Measurements from ENCODE around the gene TEDDM1. TPM values are rescaled to one million over a fixed set of nuclear protein-coding genes. Genes with fewer than 3 reads are reported as not detected.

Gene TEDDM1
- total and polyA plus RNA-seq, 2 of the 13 experiments (the other 11 are each of a cell fraction or from before 2014, with no cell fraction given) = not detected

GRCh38 chr1:182391362-182392049, 9.0 kb downstream of the TEDDM1 start, which contains the start of gene GLUL (continued):
- TF ChIP-seq, protein P1, sequence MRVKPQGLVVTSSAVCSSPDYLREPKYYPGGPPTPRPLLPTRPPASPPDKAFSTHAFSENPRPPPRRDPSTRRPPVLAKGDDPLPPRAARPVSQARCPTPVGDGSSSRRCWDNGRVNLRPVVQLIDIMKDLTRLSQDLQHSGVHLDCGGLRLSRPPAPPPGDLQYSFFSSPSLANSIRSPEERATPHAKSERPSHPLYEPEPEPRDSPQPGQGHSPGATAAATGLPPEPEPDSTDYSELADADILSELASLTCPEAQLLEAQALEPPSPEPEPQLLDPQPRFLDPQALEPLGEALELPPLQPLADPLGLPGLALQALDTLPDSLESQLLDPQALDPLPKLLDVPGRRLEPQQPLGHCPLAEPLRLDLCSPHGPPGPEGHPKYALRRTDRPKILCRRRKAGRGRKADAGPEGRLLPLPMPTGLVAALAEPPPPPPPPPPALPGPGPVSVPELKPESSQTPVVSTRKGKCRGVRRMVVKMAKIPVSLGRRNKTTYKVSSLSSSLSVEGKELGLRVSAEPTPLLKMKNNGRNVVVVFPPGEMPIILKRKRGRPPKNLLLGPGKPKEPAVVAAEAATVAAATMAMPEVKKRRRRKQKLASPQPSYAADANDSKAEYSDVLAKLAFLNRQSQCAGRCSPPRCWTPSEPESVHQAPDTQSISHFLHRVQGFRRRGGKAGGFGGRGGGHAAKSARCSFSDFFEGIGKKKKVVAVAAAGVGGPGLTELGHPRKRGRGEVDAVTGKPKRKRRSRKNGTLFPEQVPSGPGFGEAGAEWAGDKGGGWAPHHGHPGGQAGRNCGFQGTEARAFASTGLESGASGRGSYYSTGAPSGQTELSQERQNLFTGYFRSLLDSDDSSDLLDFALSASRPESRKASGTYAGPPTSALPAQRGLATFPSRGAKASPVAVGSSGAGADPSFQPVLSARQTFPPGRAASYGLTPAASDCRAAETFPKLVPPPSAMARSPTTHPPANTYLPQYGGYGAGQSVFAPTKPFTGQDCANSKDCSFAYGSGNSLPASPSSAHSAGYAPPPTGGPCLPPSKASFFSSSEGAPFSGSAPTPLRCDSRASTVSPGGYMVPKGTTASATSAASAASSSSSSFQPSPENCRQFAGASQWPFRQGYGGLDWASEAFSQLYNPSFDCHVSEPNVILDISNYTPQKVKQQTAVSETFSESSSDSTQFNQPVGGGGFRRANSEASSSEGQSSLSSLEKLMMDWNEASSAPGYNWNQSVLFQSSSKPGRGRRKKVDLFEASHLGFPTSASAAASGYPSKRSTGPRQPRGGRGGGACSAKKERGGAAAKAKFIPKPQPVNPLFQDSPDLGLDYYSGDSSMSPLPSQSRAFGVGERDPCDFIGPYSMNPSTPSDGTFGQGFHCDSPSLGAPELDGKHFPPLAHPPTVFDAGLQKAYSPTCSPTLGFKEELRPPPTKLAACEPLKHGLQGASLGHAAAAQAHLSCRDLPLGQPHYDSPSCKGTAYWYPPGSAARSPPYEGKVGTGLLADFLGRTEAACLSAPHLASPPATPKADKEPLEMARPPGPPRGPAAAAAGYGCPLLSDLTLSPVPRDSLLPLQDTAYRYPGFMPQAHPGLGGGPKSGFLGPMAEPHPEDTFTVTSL (CRISPR knock-in tag; IDR thresholded peaks at IDR 0.05; ENCODE audit: borderline replicate concordance) = no peak
- TF ChIP-seq, protein P2, sequence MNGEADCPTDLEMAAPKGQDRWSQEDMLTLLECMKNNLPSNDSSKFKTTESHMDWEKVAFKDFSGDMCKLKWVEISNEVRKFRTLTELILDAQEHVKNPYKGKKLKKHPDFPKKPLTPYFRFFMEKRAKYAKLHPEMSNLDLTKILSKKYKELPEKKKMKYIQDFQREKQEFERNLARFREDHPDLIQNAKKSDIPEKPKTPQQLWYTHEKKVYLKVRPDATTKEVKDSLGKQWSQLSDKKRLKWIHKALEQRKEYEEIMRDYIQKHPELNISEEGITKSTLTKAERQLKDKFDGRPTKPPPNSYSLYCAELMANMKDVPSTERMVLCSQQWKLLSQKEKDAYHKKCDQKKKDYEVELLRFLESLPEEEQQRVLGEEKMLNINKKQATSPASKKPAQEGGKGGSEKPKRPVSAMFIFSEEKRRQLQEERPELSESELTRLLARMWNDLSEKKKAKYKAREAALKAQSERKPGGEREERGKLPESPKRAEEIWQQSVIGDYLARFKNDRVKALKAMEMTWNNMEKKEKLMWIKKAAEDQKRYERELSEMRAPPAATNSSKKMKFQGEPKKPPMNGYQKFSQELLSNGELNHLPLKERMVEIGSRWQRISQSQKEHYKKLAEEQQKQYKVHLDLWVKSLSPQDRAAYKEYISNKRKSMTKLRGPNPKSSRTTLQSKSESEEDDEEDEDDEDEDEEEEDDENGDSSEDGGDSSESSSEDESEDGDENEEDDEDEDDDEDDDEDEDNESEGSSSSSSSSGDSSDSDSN (CRISPR knock-in tag; IDR thresholded peaks at IDR 0.05) = peak; percentile 91
- TF ChIP-seq HDAC6 (IDR thresholded peaks at IDR 0.05; ENCODE audit: low read depth, low read length) (no peak), ZNF557 (CRISPR knock-in tag; IDR thresholded peaks at IDR 0.05) (peak; percentile 52; the same call in 1 of the 2 replicates), NFRKB (IDR thresholded peaks at IDR 0.05) (no peak), TCF12 (IDR thresholded peaks at IDR 0.05) (no peak), TCF12 (CRISPR knock-in tag; IDR thresholded peaks at IDR 0.05) (peak; percentile 45; the same call in 1 of the 2 replicates), RERE (CRISPR knock-in tag; IDR thresholded peaks at IDR 0.05; ENCODE audit: low read depth) (peak; percentile 22; the same call in 1 of the 2 replicates), HOXA9 (CRISPR knock-in tag; IDR thresholded peaks at IDR 0.05; ENCODE audit: borderline replicate concordance) (peak; percentile 48; the same call in 1 of the 2 replicates), ZNF207 (IDR thresholded peaks at IDR 0.05; ENCODE audit: borderline replicate concordance) (no peak), YY1 (IDR thresholded peaks at IDR 0.05; ENCODE audit: insufficient read depth, insufficient replicate concordance, low read depth, low read length) (peak; percentile 58), ZNF432 (CRISPR knock-in tag; IDR thresholded peaks at IDR 0.05; ENCODE audit: borderline replicate concordance) (no peak), MYNN (CRISPR knock-in tag; IDR thresholded peaks at IDR 0.05; ENCODE audit: low read depth) (0 out of 2 replicates have a peak, but pooled peaks have one; percentile 43), TBX3 (IDR thresholded peaks at IDR 0.05; ENCODE audit: borderline replicate concordance) (no peak), KAT8 (CRISPR knock-in tag; IDR thresholded peaks at IDR 0.05) (peak; percentile 51; the same call in 1 of the 2 replicates), IRF2 (CRISPR knock-in tag; IDR thresholded peaks at IDR 0.05) (no peak)
